Left renal pelvis (tissue), 4 donors: ENCODE measurements around the gene BARX2. TPM values are rescaled to one million over a fixed set of nuclear protein-coding genes. Genes with fewer than 3 reads are reported as not detected.
A peak's percentile ranks its signal among the peaks of the same experiment; 100 is the strongest.
"Not testable (repeated sequence)": the region's sequence is repeated elsewhere in the genome, so short reads cannot be mapped to it uniquely, and the experiment has no call there.

ENCODE experiments used
- DNase-seq, 4 donors: peaks; one replicate each; pipeline ENCODE4 v3.0.0-alpha.2; 2013; ENCODE audit warnings: low read depth in 4 of 4, low spot score in 3 of 4
- polyA plus RNA-seq, 4 donors: library from polyadenylated mRNA; unstranded; fragments of 120-200 nt; gene quantifications; one replicate each; pipeline ENCODE4 v1.2.1, GENCODE V29; 2013; ENCODE audit not compliant: insufficient read length in 4 of 4

Gene BARX2, protein sequence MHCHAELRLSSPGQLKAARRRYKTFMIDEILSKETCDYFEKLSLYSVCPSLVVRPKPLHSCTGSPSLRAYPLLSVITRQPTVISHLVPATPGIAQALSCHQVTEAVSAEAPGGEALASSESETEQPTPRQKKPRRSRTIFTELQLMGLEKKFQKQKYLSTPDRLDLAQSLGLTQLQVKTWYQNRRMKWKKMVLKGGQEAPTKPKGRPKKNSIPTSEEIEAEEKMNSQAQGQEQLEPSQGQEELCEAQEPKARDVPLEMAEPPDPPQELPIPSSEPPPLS
- polyA plus RNA-seq, result 1 to 10 TPM in 1 of 4 donors, under 1 TPM in 3; 0.08 to 1.1 (median 0.67) TPM

DNA sequence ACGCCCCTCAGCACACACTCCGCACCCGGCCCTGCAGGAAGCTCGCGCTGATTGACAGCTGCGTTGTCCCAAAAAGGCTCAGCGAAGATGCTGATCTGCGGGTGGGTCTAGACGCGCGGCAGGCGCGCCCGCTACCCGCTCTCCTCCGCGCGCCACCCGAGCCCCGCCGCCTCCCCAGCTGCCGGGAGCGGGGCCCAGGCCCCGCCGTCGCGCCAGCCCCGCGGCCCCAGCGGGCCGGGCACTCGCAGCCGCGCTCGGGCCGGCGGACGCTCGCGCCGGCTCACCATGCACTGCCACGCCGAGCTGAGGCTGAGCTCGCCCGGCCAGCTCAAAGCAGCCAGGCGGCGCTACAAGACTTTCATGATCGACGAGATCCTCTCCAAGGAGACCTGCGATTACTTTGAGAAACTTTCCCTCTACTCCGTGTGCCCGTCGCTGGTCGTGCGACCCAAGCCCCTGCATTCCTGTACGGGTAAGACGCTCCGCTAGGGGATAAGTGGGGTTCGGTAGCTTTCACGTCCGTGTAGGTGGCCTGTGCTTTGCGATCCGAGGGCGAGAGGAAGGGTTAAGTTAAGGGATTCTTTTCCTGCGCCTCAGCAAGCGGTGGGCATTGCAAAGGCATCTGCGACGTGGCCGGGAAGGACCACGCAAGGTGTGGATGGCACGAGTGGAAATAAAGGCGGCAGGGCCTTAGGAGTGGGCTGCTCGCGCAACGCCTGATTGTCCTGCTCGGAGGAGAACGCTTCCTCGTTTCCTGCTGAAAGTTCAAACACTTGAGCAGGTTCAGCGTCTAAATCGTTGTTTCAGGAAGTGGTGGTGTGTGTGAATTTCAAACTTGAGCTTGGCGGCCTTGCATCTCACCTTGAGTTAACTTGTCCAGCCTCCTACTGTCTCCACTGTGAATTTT, at the start of gene BARX2:
Gene BARX2, plus strand, starts transcription at position 98 of the 907 bp plus-strand sequence. Its CDS starts 188 bp downstream, at position 286.
- peak in 2 of 4 donors; percentile 54 to 66 for DNase-seq

DNA sequence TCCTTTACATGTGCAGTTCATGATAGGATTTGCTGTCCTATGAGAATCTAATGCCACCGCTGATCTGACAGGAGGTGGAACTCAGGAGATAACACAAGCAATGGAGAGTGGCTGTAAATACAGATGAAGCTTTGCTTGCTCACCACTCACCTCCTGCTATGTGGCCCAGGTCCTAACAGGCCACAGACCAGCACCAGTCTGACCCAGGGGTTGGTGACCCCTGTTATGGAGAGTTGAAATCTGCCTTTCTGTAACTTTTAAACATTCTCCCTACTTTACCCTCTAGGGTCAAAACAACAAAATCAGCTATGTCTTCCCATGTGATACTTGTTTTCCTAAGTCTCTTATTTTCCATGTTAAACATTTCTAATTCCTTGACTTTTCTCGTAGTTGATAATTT, 48.7 kb upstream of the BARX2 start:
- no peak for DNase-seq

DNA sequence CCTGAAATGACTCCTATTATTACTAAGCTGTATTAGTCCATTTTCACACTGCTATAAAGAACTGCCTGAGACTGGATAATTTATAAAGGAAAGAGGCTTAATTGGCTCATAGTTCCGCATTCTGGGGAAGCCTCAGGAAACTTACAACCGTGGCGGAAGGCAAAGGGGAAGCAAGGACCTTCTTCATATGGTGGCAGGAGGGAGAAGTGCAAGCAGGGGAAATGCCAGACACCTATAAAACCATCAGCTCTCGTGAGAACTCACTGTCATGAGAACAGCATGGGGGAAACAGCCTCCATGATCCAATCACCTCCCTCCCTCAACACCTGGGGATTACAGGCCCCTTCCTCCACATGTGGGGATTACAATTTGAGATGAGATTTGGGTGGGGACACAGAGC, 47.9 kb upstream of the BARX2 start:
- DNase-seq, result not testable (repeated sequence)

DNA sequence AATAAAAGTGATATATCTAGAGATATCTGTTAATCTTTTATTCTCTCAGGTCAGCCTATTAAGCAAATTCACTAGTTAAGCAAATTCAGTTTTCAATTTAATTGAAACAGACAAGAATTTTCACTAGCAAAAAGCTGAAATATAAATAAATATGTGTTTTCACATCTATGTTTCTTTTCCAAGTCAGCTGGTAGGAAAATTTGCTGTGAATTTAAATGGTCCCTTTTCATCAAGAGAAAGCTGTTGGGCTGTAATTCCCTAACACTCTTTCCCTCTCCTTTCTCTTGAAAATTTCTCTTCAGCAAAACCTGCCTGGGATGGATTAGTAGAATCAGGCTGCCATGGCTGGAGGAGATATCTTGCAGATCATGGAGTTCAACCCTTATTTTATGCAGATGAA, 46.9 kb upstream of the BARX2 start:
- DNase-seq, result no peak

DNA sequence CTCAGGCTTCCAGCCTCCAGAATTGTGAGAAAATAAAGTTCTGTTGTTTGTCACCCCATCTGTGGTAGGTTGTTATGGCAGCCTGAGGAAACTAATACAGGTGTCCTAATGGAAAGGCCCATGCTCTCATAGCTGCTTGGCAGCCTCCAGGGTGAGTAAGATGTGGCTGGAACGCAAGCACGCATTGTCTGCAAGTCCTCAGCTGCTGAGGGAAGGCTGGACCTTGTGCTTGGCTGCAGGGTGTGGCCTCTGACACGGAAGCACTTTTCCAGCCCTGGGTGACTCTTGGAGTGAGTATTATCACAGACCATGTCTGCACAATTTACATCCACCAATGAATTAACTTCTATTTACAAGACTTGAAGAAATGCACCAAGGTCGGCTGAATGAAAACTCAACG, 44.4 kb upstream of the BARX2 start:
- no peak for DNase-seq

DNA sequence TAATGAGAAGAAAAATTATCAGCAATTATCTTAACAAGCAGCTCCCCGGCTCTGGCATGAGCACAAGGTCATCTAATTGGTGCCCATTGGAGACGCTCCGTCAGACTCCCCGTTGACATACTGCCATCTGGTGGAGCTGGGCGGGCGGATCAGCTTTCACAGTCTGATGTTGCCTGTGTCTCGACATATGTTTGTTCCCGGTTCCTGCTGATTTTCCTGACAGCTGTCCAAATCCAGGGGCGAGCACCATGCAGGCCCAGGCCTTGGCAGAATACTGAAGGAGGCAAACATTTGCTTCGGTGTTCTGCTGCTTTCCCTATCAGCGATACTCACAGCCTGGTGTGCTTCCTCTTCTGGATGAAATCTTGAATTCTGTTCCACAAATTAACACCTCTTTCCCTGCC, 43.8 kb upstream of the BARX2 start:
- peak in 3 of 4 donors; percentile 36 to 58 (median 36) for DNase-seq

DNA sequence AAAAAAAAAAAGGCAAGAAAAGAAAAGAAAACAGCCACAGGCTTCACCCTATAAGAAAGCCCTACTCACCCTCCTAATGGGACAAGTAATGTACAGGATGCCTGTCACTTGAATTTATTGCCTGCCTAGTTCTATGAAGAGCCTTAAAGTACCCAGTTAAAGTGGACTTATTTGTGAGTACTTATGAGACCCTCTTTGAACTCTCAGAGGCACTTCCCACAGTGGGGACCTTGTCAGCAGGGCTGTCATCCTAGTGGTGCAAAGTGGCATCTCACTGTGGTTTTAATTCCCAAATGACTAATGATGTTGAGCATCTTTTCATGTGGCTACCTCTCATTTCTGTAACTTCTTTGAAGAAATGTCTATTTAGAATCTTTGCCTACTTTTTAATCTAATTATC, 41.8 kb upstream of the BARX2 start:
- no peak for DNase-seq

DNA sequence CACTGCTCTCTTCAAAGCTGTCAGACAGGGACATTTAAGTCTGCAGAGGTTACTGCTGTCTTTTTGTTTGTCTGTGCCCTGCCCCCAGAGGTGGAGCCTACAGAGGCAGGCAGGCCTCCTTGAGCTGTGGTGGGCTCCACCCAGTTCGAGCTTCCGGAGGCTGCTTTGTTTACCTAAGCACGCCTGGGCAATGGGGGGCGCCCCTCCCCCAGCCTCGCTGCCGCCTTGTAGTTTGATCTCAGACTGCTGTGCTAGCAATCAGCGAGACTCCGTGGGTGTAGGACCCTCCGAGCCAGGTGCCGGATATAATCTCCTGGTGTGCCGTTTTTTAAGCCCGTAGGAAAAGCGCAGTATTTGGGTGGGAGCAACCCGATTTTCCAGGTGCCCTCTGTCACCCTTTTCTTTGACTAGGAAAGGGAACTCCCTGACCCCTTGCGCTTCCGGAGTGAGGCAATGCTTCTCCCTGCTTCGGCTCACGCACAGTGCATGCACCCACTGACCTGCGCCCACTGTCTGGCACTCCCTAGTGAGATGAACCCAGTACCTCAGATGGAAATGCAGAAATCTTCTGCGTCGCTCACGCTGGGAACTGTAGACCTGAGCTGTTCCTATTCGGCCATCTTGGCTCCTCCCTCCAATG, 31.2 kb upstream of the BARX2 start:
- not testable (repeated sequence) for DNase-seq

DNA sequence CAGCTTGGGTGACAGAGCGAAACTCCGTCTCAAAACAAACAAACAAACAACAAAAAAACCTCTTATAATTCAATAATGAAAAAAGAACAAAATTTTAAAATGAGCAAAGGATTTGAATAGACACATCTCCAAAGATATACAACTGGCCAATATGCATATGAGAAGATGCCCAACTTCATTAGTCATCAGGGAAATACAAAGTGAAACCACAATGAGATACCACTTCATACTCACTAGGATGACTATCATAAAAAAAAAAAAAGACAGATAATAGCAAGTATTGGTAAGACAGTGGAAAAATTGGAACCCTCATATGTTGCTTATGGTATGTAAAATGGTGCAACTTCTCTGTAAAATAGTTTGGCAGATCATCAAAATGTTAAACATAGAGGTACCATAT, 28.7 kb upstream of the BARX2 start:
- DNase-seq, result no peak

DNA sequence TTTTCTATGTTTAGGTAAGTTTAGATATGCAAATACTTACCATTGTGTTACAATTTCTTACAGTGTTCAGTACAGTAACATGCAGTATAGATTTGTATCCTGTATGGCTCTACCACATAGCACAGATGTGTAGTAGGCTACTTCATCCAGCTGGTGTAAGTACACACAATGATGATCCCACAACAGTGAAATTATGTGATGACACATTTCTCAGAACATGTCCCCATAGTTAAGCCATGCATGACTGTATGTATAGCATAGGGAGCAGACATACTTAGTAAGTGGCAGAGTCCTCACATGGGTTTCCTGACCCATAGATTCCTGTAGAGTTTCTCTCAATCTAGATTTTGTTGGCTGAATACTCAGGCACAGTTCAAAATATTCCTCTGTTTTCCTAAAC, 26.8 kb upstream of the BARX2 start:
- DNase-seq, result no peak

DNA sequence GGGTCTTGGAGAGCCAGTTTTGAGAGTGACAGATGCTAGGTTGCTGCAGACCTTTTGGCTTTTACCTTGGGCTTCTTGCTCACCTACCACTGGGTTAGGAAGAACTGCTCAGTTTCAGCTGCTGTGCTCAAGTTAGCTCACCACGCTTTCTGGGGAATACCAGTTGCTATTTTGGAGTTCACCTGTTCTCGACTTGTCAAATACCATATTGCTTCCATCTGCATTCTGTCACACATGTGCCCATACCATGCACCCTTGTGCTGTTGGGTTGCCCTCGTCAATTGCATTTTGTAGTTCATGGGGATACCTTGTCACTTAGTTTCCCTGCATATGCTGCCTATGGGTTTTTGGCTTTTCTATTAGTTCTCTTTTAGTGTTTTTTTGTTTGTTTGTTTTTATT, 23.0 kb upstream of the BARX2 start:
- no peak for DNase-seq

DNA sequence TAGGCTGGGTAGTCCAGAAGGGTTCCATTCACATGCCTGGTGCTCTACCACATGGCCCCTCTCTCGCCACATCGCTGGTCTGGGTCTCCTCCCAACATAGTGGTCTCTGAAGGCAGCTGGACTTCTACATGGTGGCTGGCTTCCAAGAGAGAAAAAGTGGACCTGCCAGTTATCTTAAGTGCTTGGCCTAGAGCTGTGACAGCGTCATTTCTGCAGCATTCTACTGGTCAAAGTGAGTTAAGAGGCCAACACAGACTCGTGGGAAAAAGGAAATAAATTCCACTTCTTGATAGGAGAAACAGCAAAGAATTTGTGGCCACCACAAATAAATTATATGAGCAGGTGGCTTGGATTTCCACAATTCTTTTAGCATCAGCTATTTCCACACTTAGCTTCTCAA, 21.0 kb upstream of the BARX2 start:
- no peak for DNase-seq

DNA sequence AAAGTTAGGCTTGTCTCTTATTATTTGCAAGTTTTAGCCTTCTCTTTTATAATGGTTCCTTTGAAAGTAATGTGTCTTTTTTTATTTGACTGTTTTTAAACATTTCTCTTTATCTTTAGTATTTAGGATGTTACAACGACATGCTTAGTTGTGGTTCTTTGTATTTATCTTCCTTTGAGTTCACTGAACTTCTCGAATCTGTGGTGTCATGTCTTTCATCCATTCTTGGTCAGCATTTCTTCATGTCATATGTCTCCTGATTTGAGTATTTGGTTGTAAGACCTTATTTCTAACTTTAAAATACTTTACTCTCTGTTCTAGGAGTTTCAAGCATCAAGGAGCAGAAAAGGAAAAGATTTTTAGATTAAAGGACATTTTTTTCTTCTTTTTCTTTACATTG, 15.9 kb upstream of the BARX2 start:
- DNase-seq, result no peak

DNA sequence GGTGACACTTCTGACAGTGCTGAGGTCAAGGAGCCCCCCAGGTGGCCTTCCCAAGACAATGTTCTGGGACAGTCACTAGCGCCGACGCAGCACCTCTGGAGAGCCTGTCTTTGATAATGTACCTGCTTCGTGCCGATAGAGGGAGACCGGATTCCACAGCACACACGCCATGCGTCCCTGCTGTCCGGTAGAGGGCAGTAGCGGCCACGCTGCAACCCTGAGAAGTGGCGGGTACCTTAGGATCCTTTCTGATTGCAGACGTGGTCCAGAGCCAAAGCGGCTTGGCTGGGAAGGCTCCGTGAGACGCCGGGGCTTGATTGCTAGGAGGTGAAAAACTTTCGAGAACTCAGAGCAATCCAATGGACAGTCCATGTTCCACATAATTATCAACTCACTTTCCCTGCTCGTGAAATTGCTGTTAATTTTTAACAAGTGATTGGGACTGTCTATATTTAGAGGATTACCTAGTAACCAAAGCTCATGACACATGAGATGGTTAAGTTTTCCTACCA, 11.4 kb upstream of the BARX2 start:
- DNase-seq, result peak in 3 of 4 donors; percentile 75 to 82 (median 77)

DNA sequence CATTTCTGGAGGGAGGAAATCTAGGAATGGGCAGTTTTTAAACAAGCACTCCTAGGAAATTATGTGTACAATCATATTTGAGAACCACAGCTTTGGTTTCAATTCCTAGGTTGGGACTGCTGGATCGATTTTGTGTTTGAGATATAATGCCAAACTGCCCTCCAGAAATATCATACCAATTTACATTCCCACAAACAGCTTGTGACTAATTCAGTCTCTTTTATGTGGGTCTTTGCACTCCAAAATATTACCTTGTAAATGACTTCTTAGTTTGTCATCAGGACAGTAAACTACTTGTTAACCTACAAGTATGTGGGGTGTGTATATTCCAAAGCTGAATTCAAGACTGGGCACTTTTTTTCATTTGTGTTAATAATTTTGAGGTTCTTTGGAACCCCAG, 9.8 kb upstream of the BARX2 start:
- no peak for DNase-seq

DNA sequence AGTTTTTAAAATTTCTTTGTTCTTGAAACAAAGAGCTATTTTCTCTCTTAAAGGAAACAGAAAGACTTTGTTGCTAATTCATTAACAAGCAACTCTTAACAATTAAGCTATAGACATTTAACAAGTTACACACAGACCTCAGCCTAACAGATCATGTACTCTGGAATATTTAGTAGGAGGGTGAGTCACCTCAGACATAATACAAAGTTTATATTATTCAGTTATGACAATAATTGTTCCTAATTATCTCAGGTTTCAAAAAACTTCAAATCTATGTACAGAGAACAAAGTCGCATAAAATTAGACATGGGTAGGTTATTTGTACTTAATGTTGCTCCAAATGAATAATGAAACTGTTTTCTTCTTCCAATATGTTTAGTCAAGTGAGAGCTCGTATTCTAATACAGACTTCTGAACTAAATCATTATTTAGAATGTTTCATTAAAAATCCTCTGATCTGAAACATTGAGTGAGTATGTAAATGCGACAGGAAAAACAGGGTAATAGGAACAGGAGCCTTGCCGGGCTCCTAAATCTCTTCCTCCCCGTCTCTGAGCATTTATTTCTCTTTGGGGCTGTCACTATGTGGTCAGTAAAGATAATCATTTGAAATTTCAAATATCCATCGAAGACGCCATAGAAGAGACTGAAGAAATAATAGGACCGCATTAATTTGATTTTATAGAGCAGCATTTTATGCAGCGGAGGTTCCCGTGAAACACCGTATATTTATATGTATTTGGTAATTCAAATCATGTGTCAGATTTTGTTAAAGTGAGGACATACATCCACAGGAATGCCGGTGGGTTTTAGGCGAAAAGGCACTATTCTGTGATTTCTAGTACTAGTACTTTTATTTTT, 8.7 kb upstream of the BARX2 start:
- no peak for DNase-seq

DNA sequence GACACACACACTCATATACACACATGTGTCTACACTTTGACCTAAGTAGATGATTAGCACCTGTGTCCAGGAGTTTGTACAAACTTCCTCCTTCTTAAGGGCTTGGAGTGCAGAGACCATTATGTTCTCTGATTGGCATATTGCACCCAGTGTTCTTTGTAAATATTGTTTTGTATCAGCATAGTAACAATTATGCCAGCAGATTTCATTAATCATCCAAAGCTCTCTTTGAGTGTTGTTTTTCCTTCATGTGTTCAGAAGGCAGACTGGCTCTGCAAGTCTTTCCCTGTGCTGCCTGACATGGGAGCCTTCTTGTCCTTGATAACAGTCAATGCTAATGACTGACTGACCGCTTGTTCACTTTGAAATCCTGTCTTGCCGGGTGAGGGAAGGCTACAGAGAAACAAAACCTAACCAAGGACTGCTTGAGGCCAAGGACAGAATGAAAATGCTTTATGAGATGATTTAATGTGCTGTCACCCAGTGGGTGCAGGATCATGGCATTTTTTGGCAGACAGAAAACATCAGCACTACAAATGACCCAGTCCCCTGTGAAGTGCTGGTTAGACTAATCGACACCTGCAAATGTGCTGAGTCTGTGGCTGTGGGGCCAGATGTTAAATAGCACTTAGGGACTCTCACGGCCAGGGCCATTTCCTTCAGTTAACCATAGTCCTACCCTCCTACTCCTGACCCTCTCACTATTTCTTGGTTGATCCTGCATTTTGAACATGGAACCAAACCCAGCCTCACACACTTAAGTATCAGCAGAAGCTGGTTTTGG, 6.6 kb upstream of the BARX2 start:
- no peak for DNase-seq

DNA sequence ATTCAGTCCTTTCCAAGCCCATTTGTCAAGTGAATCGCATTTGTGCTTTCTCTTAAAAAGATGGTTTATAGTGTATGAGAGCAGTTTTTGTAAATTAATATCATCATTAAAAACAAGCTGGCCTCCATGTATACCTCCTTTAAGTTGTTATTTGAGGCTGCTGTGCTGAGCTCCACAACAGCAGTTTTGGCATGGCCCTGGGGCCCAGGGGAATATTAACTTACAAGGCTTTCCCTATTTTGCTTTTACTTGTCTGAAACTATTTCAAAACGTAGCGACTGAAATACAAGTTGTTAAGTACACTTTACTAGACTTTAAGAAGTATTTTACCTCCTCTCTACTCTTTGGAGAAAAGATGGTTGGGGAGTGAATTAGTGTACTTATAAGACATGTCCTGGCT, 4.9 kb upstream of the BARX2 start:
- no peak for DNase-seq
